Nephron progenitor cell (in vitro differentiated cells): Measurements from ENCODE around the gene TAX1BP3.

ENCODE experiments used
- DNase-seq: peaks from one replicate; pipeline ENCODE4 v3.0.0; 2021
- H3K27ac Mint-ChIP-seq: 2 replicates; pipeline ENCODE4 v1.8.0; 2021; ENCODE audit warnings: mild to moderate bottlenecking, moderate library complexity, mixed read lengths
- H3K27me3 Mint-ChIP-seq: 2 replicates; pipeline ENCODE4 v1.8.0; 2021; ENCODE audit warnings: mild to moderate bottlenecking, low read depth, mixed read lengths; ENCODE audit not compliant: poor library complexity
- H3K36me3 Mint-ChIP-seq: 2 replicates; pipeline ENCODE4 v1.8.0; 2021; ENCODE audit warnings: low read depth, mixed read lengths
- H3K4me1 Mint-ChIP-seq: 2 replicates; pipeline ENCODE4 v1.8.0; 2021; ENCODE audit warnings: mixed read lengths
- H3K4me3 Mint-ChIP-seq: 2 replicates; pipeline ENCODE4 v1.8.0; 2021; ENCODE audit warnings: mild to moderate bottlenecking, moderate library complexity, mixed read lengths
- H3K9me3 Mint-ChIP-seq: 2 replicates; pipeline ENCODE4 v1.8.0; 2021; ENCODE audit warnings: mild to moderate bottlenecking, moderate library complexity, mixed read lengths
- TF ChIP-seq, protein P1 (sequence below): fragments of 200-600 bp; sonication (generic); IDR thresholded peaks from 2 replicates; pipeline ENCODE4 v1.5.0; 2021; ENCODE audit warnings: antibody characterized with exemption

Gene TAX1BP3

DNA sequence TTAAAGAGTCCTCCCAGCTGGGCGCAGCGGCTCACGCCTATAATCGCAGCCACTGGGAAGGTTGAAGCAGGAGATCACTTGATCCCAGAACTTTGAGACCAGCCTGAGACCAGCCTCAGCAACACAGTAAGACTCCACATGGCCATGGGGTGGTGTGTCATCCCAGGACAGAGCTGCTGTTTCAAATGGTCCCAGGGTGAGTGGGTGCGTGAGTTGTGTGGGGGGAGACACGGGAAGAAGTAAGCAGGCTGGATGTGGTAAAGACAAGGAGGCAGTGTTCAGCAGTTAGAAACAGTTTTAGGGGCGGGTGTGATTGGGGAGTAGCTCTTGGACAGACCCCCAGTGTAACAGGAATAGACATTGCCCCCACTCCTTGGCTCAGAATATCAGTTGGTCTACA is 36.1 kb downstream of the TAX1BP3 start:
- TF ChIP-seq, protein P1, sequence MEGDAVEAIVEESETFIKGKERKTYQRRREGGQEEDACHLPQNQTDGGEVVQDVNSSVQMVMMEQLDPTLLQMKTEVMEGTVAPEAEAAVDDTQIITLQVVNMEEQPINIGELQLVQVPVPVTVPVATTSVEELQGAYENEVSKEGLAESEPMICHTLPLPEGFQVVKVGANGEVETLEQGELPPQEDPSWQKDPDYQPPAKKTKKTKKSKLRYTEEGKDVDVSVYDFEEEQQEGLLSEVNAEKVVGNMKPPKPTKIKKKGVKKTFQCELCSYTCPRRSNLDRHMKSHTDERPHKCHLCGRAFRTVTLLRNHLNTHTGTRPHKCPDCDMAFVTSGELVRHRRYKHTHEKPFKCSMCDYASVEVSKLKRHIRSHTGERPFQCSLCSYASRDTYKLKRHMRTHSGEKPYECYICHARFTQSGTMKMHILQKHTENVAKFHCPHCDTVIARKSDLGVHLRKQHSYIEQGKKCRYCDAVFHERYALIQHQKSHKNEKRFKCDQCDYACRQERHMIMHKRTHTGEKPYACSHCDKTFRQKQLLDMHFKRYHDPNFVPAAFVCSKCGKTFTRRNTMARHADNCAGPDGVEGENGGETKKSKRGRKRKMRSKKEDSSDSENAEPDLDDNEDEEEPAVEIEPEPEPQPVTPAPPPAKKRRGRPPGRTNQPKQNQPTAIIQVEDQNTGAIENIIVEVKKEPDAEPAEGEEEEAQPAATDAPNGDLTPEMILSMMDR, result no peak
- DNase-seq, result no peak
- Mint-ChIP-seq H3K27ac (peak overlapping the region; percentile 29), H3K36me3 (peaks cover 28% of the 10 kb centered on the region), H3K27me3 (peaks cover 4% of the 10 kb centered on the region), H3K4me1 (peaks cover 19% of the 10 kb centered on the region), H3K9me3 (no peaks in the 10 kb centered on the region), H3K4me3 (no peak overlapping the region)

DNA sequence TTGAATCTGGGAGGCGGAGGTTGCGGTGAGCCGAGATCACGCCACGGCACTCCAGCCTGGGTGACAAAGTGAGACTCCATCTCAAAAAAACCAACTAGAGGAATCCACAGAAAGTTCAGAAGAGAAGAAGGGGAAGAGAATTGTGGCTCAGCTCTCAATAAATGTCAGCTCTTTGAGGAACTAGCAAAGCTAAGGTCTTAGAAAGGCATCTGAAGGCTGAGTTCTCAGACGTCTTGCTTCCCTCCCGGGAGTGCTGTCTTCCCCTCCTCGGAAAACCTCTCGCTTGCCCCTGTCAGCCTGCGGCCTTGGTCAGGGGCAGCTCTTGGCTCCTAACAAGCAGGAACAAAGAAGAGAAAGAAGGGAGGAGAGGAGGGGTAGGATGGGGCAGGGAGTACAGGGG is 37.6 kb downstream of the TAX1BP3 start:
- Mint-ChIP-seq H3K36me3 (peaks cover 42% of the 10 kb centered on the region), H3K9me3 (no peaks in the 10 kb centered on the region), H3K4me1 (peaks cover 20% of the 10 kb centered on the region), H3K27me3 (peaks cover 4% of the 10 kb centered on the region), H3K27ac (peak overlapping the region; percentile 57), H3K4me3 (no peak overlapping the region)
- TF ChIP-seq, protein P1, result no peak
- no peak for DNase-seq

DNA sequence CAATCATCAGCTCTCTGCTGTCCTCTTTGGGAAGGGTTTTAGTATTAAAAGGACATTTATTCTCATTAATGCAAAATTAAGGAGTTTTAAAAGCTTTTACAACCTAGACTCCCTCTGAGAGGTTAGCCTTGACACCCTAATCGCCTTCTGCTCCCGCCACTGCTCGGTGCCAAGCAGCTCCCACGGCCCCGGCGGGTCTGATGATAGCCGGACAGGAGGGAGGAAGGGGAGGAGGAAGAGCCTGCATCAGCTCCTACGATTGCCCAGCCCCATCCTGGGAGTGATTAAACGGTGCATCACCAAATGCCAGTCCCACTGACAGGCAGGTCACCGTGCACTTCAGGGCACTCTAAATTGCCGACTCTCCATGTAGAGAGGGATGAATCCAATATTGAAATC is 40.6 kb downstream of the TAX1BP3 start:
- Mint-ChIP-seq H3K36me3 (peaks cover 56% of the 10 kb centered on the region), H3K4me3 (no peak overlapping the region), H3K4me1 (peaks cover 7% of the 10 kb centered on the region), H3K27me3 (no peaks in the 10 kb centered on the region), H3K27ac (peak overlapping the region; percentile 54), H3K9me3 (no peaks in the 10 kb centered on the region)
- DNase-seq, result no peak
- TF ChIP-seq, protein P1, result no peak

DNA sequence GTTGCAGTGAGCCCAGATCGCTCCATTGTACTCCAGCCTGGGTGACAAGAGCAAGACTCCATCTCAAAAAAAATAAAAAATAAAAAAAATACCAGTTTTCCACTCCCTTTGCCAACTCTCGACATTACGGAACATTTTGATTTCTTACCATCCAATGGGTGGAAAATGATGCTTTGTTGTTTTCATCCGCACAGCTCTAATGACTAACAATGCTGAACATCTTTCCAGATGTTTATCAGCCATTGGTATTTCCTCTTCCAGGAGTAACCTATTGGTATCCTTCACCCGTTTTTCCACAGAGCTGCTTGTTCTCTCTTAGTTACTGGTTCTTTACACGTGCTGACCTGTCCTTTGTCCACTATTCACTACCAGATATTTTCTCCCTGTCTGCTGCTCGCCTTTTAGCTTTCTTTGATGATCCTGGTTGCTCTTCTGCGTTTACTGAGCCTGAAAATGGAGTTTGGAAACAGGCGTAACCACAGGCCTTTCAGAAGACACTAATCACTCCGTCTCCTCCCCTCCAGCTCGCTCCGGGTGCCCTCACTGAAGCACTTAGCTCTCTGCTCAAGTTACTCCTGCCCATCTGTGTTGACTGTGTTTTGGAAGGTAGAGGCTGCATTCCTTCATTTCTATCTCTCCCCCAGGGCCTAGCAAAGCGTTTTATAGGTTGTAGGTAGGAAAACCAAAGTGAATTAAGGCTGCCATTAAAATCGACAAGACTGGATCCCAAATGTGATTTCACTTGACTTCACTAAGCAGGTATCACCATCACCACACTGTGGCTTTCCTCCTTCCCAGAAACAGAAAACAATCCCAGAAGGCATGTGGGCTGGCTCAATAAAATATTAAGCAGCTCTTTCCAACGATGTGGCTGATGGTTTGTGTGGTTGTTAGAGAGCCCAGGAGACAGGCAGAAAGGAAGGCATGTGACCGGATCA is 41.3 kb downstream of the TAX1BP3 start:
- TF ChIP-seq, protein P1, result no peak
- Mint-ChIP-seq H3K9me3 (no peaks in the 10 kb centered on the region), H3K27ac (no peak overlapping the region), H3K36me3 (peaks cover 53% of the 10 kb centered on the region), H3K27me3 (no peaks in the 10 kb centered on the region), H3K4me1 (peaks cover 7% of the 10 kb centered on the region), H3K4me3 (no peak overlapping the region)
- DNase-seq, result no peak

DNA sequence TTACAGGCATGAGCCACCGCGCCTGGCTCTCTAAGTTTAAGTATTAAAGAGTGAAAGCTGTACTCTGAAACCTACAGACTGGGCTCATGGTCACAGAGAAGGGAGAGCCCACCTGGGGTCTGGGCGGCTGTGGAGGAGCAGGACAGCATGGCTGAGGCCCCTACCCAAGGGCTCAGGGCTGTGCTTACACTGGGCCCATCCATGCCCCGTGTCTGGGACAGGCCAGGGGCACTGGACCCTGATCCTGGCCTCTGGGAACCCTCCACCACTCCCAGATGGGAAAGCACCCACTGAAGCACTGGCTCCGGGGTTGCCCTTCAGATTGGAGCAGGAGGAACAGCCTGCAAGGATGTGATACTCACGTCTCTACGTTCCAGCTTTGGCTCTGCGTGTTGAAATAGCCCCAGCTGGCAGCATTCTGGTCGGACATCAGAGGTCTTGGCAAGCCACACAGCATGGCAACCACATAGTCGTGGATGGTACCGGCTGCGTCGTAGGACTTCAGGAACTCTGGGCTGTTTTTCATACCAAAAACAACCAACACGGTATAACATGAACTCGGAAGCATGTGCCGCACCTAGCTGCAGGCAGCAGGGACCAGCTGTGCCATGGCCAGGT is 45.3 kb downstream of the TAX1BP3 start:
- DNase-seq, result no peak
- TF ChIP-seq, protein P1, result no peak
- peaks cover 7% of the 10 kb centered on the region for H3K4me1 Mint-ChIP-seq
- peaks cover 17% of the 10 kb centered on the region for H3K9me3 Mint-ChIP-seq
- peaks cover 4% of the 10 kb centered on the region for H3K27me3 Mint-ChIP-seq
- H3K36me3 Mint-ChIP-seq, result peaks cover 71% of the 10 kb centered on the region
- no peak overlapping the region for H3K4me3 Mint-ChIP-seq
- H3K27ac Mint-ChIP-seq, result no peak overlapping the region
